ENCODE data around the gene PTPRR.

PTPRR gene

DNA sequence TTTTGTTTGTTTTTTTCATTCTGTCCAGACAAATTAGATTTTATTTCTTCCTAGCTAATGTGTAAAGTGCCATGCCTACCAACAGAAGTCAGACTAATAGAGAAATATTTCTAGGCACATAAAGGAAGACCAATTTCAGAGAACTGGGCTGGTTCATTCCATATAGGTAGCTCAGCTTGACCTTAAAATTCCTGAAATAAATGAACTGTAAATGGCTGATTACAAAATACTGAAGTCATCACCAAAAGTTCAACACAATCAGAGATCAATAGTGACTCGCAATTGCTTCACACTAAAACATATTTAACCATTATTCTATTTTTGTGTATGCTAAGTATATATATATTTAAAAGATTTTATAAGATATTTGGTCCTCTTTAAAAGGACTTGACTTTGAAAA, 317.5 kb downstream of the PTPRR start:
- no peak for DNase-seq (ENCODE audit: low read depth)

DNA sequence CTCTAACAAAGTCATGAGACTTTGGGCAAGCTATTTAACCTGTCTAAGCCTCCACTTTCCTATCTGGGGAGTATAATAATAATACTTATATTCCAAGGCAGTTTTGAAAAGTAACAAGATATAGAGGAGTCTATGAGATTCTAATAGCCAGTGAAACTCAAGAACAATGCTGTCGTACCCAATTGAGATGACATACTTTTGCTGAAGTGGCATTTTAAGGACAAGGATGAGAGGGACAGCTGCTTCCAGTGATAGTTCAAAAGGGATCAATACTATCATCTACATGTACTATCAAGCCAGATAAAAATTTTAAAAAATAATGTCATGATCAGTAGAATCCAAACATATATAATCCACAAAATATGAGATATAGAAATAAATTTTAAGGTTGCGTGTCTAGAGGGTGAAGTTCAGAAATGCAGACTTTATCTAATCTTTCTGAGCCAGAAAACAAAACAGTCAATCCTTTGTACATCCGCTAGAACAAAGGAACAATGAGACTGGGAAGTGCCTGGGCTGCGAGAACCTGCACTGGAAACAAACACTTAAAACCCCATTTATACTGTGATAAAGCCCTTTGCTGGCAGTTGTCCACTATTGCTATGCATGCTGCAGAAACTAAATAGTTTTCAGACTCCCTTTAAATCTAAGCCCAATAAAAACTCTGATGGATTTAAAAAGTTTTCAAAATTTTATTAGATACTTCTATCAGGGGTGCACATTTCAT, 321.9 kb downstream of the PTPRR start:
- DNase-seq (ENCODE audit: low read depth) = no peak

DNA sequence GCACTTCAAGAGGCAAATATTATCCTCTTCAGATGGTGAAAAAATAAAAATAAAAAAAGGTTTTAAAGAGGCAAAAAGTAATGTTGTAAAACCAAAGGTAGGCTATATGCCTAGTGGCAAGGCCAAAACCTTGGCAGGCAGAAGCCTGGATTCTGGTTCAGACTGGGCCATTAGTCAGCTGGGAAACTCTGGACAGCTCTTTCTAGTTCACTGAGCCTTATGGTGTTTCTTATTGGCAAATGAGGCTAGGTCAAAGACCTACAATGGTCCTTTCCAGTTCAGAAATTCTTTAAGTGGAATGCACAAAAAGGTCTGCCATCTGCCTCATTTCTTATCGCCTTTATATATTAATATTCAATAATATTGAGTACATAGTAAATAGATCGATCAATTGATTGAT, 327.9 kb downstream of the PTPRR start:
- no peak for DNase-seq (ENCODE audit: low read depth)

DNA sequence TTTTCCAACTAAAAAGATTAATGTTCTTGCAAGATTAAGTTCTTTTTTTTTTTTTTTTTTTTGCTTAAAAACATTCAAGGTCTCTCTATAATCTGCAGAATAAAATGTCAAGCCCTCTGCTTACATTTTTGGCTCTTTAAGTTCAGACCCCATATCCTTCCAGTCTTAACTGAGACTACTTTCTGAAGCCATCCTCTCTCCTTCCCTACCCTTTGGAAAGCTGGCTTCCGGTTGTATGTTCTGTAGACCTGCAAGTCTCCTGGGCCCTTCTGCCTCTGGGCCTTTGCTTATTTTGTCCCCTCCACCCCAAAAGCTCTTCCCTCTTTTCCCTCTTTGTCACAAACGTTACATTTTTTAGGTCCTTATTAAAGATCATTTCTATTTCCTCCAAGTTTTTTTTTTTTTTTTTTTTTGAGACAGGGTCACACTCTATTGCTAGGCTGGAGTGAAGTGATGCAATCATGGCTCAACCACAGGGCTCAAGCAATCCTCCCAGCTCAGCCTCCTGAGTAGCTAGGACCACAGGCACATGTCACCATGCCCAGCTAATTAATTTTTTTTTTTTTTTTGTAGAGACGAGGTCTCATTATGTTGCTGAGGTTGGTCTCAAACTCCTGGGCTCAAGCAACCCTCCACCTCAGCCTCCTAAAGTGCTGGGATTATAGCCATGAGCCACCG, 329.9 kb downstream of the PTPRR start:
- DNase-seq (ENCODE audit: low read depth) = no peak

DNA sequence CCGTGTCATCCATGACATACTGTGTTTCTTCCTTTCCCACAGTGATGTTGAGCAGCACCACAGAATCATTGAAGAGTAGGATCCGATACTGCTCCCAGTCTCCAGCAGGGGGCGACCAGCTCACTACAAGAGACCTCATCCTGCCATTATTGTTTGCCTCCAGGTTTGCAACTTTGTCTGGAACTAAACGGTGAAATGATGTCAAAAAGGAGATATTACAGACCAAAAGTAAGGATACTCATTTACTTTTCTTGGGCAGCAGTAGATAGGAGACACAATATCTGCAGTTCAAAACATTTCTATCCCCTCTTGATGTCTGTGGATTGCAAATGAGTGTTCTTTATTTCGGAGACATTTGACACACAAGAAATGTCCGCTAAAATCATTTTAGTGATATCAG, 330.5 kb downstream of the PTPRR start:
- DNase-seq (ENCODE audit: low read depth) = peak; percentile 10

Data from activated T-helper 1 cell treated with Interleukin-2 at 50 U/mL for 16 hours (primary cell).